Endothelial cell of umbilical vein (primary cell): ENCODE results near the gene CPTP. TPM values are rescaled to one million over a fixed set of nuclear protein-coding genes. Genes with fewer than 3 reads are reported as not detected.

Experiments used
- BruUV-seq: library from RNA; stranded (reverse); fragments of 400-500 nt; replicated peaks from 2 replicates; lab custom pipeline; 2021; lab: Mats Ljungman, UMichigan
- CTCF ChIA-PET: fragments of 300-600, 350-600 bp; sonication (Branson Sonifier 250); formaldehyde crosslinking; loops from one replicate; lab custom pipeline; 2021; ENCODE audit warnings: antibody characterized with exemption, inconsistent platforms; lab: Charles Lee
- POLR2A ChIA-PET: fragments of 300-600, 350-600 bp; sonication (Branson Sonifier 250); formaldehyde crosslinking; loops from one replicate; lab custom pipeline; 2021; ENCODE audit warnings: antibody characterized with exemption, inconsistent platforms; lab: Charles Lee
- DNase-seq: peaks from one replicate; pipeline ENCODE4 v3.0.0-alpha.2; 2011; ENCODE audit warnings: low read depth, low spot score
- FAIRE-seq: peaks from 2 replicates; lab custom pipeline; 2011; peaks lifted over from hg19 to GRCh38; lab: Jason Lieb, UNC
- H2AFZ ChIP-seq: 2 replicates; pipeline ENCODE4 v1.6.0; 2012; ENCODE audit warnings: low read depth, low read length, control low read depth, inconsistent platforms
- H3K27ac ChIP-seq: 2 replicates; pipeline ENCODE4 v1.5.1; 2011; ENCODE audit warnings: low read depth, mild to moderate bottlenecking, control low read depth, low read length, moderate library complexity; ENCODE audit not compliant: insufficient read depth
- H3K27me3 ChIP-seq, 2 experiments: 2 replicates each; pipeline versions ENCODE4 v1.6.0 to v1.6.1; 2011; ENCODE audit warnings: low read length in 2 of 2, mixed read lengths in 1 of 2; ENCODE audit not compliant: control insufficient read depth in 2 of 2, insufficient read depth in 2 of 2
- H3K36me3 ChIP-seq, 2 experiments: 2 replicates in 1 of 2; 3 replicates in 1 of 2; pipeline ENCODE4 v1.5.1; 2011; ENCODE audit warnings: low read length in 2 of 2, mild to moderate bottlenecking in 1 of 2, moderate library complexity in 1 of 2; ENCODE audit not compliant: control insufficient read depth in 2 of 2, insufficient read depth in 2 of 2; ENCODE audit errors: extremely low read depth in 1 of 2
- H3K4me1 ChIP-seq: 3 replicates; pipeline ENCODE4 v1.5.1; 2011; ENCODE audit warnings: mild to moderate bottlenecking, low read length; ENCODE audit not compliant: control insufficient read depth, insufficient read depth; ENCODE audit errors: extremely low read depth
- H3K4me2 ChIP-seq: 2 replicates; pipeline ENCODE4 v1.6.1; 2011; ENCODE audit warnings: low read length, control low read depth, mixed read lengths; ENCODE audit not compliant: insufficient read depth
- H3K4me3 ChIP-seq, 3 experiments: fragments of 200-600 bp in 1 of 3; sonication (generic), shearing (Covaris generic) in 1 of 3; replicated peaks in 1 of 3; 2 replicates each; pipeline ENCODE4 v1.5.1; 2011 to 2016; ENCODE audit warnings: control low read depth in 3 of 3, low read length in 3 of 3, mild to moderate bottlenecking in 2 of 3, inconsistent platforms in 1 of 3, low read depth in 1 of 3, moderate library complexity in 1 of 3; ENCODE audit not compliant: insufficient read depth in 1 of 3
- H3K79me2 ChIP-seq: 2 replicates; pipeline ENCODE4 v1.6.0; 2012; ENCODE audit warnings: low read length, inconsistent platforms; ENCODE audit not compliant: control insufficient read depth, insufficient read depth
- H3K9ac ChIP-seq: replicated peaks from 2 replicates; pipeline ENCODE3; 2011; ENCODE audit warnings: low read length, control low read depth; ENCODE audit not compliant: insufficient read depth; ENCODE audit errors: extremely low read depth
- H3K9me1 ChIP-seq: replicated peaks from 3 replicates; pipeline ENCODE4 v1.6.0; 2011; ENCODE audit warnings: mild to moderate bottlenecking, low read length; ENCODE audit not compliant: control insufficient read depth, insufficient read depth; ENCODE audit errors: extremely low read depth
- H3K9me3 ChIP-seq: replicated peaks from 2 replicates; pipeline ENCODE4 v1.5.1; 2012; ENCODE audit warnings: low read length, inconsistent platforms; ENCODE audit not compliant: control insufficient read depth, insufficient read depth
- H4K20me1 ChIP-seq: replicated peaks from 2 replicates; pipeline ENCODE3; 2011; ENCODE audit warnings: mild to moderate bottlenecking, low read length; ENCODE audit not compliant: control insufficient read depth, insufficient read depth; ENCODE audit errors: extremely low read depth
- CTCF ChIP-seq, 2 donors: IDR thresholded peaks; 1 replicate in 1 of 2; 2 replicates in 1 of 2; pipeline ENCODE4 v1.5.1; 2011; ENCODE audit warnings: low read length in 2 of 2, mild to moderate bottlenecking in 2 of 2, moderate library complexity in 2 of 2, control low read depth in 1 of 2, inconsistent platforms in 1 of 2, low read depth in 1 of 2; ENCODE audit not compliant: insufficient read depth in 1 of 2; ENCODE audit errors: extremely low read depth in 1 of 2
- EZH2 ChIP-seq: IDR thresholded peaks from 2 replicates; pipeline ENCODE4 v1.6.1; 2012; ENCODE audit warnings: borderline replicate concordance, low read depth, mild to moderate bottlenecking, moderate library complexity, low read length, inconsistent platforms; ENCODE audit not compliant: severe bottlenecking
- FOS ChIP-seq: IDR thresholded peaks from 2 replicates; pipeline ENCODE4 v1.6.1; 2011; ENCODE audit warnings: mild to moderate bottlenecking, low read length, moderate library complexity, borderline replicate concordance; ENCODE audit not compliant: insufficient read depth
- GATA2 ChIP-seq: IDR thresholded peaks from 2 replicates; pipeline ENCODE4 v1.7.0; 2011; ENCODE audit warnings: low read depth, mild to moderate bottlenecking, moderate library complexity, mixed read lengths, low read length; ENCODE audit not compliant: insufficient read length, insufficient read depth
- JUN ChIP-seq: IDR thresholded peaks from 2 replicates; pipeline ENCODE4 v1.6.1; 2011; ENCODE audit warnings: borderline replicate concordance, low read depth; ENCODE audit not compliant: insufficient read length, insufficient read depth
- MAX ChIP-seq: IDR thresholded peaks from 2 replicates; pipeline ENCODE4 v1.6.1; 2011; ENCODE audit not compliant: insufficient read depth, insufficient read length
- MYC ChIP-seq: IDR thresholded peaks from one replicate; pipeline ENCODE4 v1.6.1; 2011; ENCODE audit warnings: mild to moderate bottlenecking, low read depth, low read length
- POLR2A ChIP-seq: IDR thresholded peaks from 2 replicates; pipeline ENCODE4 v1.6.1; 2012; ENCODE audit warnings: low read depth, mild to moderate bottlenecking, control low read depth, low read length
- POLR2AphosphoS5 ChIP-seq: IDR thresholded peaks from 2 replicates; pipeline ENCODE4 v1.6.1; 2012; ENCODE audit warnings: low read depth, mild to moderate bottlenecking, control low read depth, low read length, moderate library complexity; ENCODE audit not compliant: insufficient read depth
- dilution Hi-C: fragments of 300-500 bp; cut with MboI; formaldehyde crosslinking; loops from one replicate; pipeline ENCODE4 v1.15.0; 2019; ENCODE audit warnings: low sequenced_read_pairs; ENCODE audit not compliant: extremely low pct_ligation_motif_present
- intact Hi-C: fragments of 100-400 bp; cut with micrococcal nuclease; formaldehyde crosslinking; loops from one replicate; pipeline ENCODE4 v1.10.0; 2022
- polyA plus RNA-seq, 4 experiments: library from polyadenylated mRNA; depleted of rRNA in 3 of 4; stranded (reverse) in 3 of 4; unstranded in 1 of 4; fragments of >200 nt; gene quantifications; 2 replicates each; pipeline versions ENCODE4 v1.2.1 to v1.2.3, GENCODE V29; 2011 to 2012; ENCODE audit warnings: missing spikeins in 1 of 4
- total RNA-seq: library from RNA; stranded (reverse); gene quantifications from 2 replicates; pipeline ENCODE4 v1.2.3, GENCODE V29; 2021

Gene CPTP
- total and polyA plus RNA-seq, 2 donors (not counting 3 experiments of a cell fraction or from before 2014, with no cell fraction given), result 20.9 to 29.5 TPM

- no peaks in the 10 kb centered on the region for H3K36me3 ChIP-seq
- peaks cover 8% of the 10 kb centered on the region for H3K4me1 ChIP-seq
- dilution Hi-C loops (no loop called here), intact Hi-C loops (no loop called here)
- H3K27ac ChIP-seq, result no peak overlapping the region
- no TSS peak for BruUV-seq
- H4K20me1 ChIP-seq, result no peaks in the 10 kb centered on the region
- CTCF ChIA-PET, result interaction anchor here (1.3 to 1.4 kb wide), 2 partner anchors 11 to 13 kb away, joined by 4 to 7 read pairs; no protein-coding TSS in a partner anchor
- no peak overlapping the region for H2AFZ ChIP-seq
- H3K9me1 ChIP-seq, result no peaks in the 10 kb centered on the region
- POLR2A ChIA-PET, result no interaction called here
- H3K9ac ChIP-seq, result no peak overlapping the region
- no peaks in the 10 kb centered on the region for H3K79me2 ChIP-seq
- no peaks in the 10 kb centered on the region for H3K9me3 ChIP-seq
- DNase-seq, result no peak
- H3K4me2 ChIP-seq, result no peak overlapping the region
- TF ChIP-seq CTCF (IDR thresholded peaks at IDR 0.05; ENCODE audit: extremely low read depth in 1 of 2, insufficient read depth in 1 of 2, low read depth in 1 of 2, low read length in 2 of 2) (no peak), FOS (no peak), POLR2A (no peak), JUN (no peak), GATA2 (no peak), POLR2AphosphoS5 (no peak), EZH2 (no peak), MYC (no peak), MAX (no peak)
- H3K4me3 ChIP-seq, result no peak overlapping the region
- H3K27me3 ChIP-seq, result no peaks in the 10 kb centered on the region
- FAIRE-seq, result no peak
Measured at GRCh38 chr1:1279028-1279427, 45.6 kb upstream of the CPTP start.
